Calu3 (cell line): ENCODE data around the gene RALBP1. TPM values are rescaled to one million over a fixed set of nuclear protein-coding genes. Genes with fewer than 3 reads are reported as not detected.

Experiments
- BruUV-seq: library from RNA; stranded (reverse); fragments of 400-500 nt; replicated peaks from 2 replicates; lab custom pipeline; 2021; lab: Mats Ljungman, UMichigan
- CTCF ChIA-PET: fragments of 300-600 bp; sonication (Branson Sonifier 250); formaldehyde crosslinking; loops from one replicate; lab custom pipeline; 2022; ENCODE audit warnings: antibody characterized with exemption; lab: Charles Lee
- DNase-seq: peaks from one replicate; pipeline ENCODE4 v3.0.0; 2022
- H3K27ac Mint-ChIP-seq: one replicate; pipeline ENCODE4 v1.8.0; 2022; ENCODE audit warnings: mixed read lengths; ENCODE audit not compliant: unreplicated experiment
- H3K27me3 Mint-ChIP-seq: one replicate; pipeline ENCODE4 v1.8.0; 2022; ENCODE audit warnings: mixed read lengths; ENCODE audit not compliant: unreplicated experiment
- H3K36me3 Mint-ChIP-seq: one replicate; pipeline ENCODE4 v1.8.0; 2022; ENCODE audit warnings: mild to moderate bottlenecking, moderate library complexity, mixed read lengths; ENCODE audit not compliant: insufficient read depth, unreplicated experiment
- H3K4me1 Mint-ChIP-seq: one replicate; pipeline ENCODE4 v1.8.0; 2022; ENCODE audit warnings: mild to moderate bottlenecking, low read depth, mixed read lengths; ENCODE audit not compliant: unreplicated experiment
- H3K4me3 Mint-ChIP-seq: one replicate; pipeline ENCODE4 v1.8.0; 2022; ENCODE audit warnings: mild to moderate bottlenecking, low read depth, moderate library complexity, mixed read lengths; ENCODE audit not compliant: unreplicated experiment
- H3K9me3 Mint-ChIP-seq: one replicate; pipeline ENCODE4 v1.8.0; 2022; ENCODE audit warnings: low read depth, mixed read lengths; ENCODE audit not compliant: unreplicated experiment
- intact Hi-C: fragments of 100-400 bp; cut with micrococcal nuclease; formaldehyde crosslinking; loops from one replicate; pipeline ENCODE4 v1.10.0; 2022; ENCODE audit not compliant: unreplicated experiment
- total RNA-seq: library from RNA; stranded (reverse); gene quantifications from 2 replicates; pipeline ENCODE4 v1.2.3, GENCODE V29; 2022
- TF ChIP-seq, protein P1 (sequence below): fragments of 200-600 bp; IDR thresholded peaks from one replicate; pipeline ENCODE4 v1.8.0; 2022; ENCODE audit warnings: antibody characterized with exemption; ENCODE audit not compliant: unreplicated experiment

RALBP1 gene
- total RNA-seq, 1 experiment from 2014 or later, result 65.8 TPM

DNA sequence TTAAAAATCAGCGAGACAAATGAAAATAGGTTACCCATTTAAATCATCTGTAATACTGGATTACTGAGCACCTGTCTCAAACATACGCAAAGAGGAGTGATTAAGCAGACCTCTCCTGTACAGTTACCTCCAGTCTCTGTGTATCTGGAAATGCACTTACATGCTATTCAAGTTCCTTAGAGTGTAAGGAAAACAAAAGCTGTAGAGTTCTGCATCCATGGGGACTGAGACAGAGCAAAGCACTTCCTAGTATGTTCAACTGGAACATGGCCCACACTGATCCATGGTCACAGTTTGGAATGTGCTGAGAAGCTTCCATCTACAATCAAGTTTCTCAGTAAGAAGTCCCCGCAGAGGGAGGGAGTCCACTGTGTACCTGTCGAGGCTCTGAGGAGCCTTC is 75.1 kb downstream of the RALBP1 start:
- no TSS peak for BruUV-seq
- CTCF ChIA-PET, result no interaction called here
- Mint-ChIP-seq H3K9me3 (no peaks in the 10 kb centered on the region), H3K4me3 (no peak overlapping the region), H3K27ac (no peak overlapping the region), H3K27me3 (no peaks in the 10 kb centered on the region), H3K4me1 (no peaks in the 10 kb centered on the region), H3K36me3 (peaks cover 60% of the 10 kb centered on the region)
- DNase-seq, result no peak
- TF ChIP-seq, protein P1, sequence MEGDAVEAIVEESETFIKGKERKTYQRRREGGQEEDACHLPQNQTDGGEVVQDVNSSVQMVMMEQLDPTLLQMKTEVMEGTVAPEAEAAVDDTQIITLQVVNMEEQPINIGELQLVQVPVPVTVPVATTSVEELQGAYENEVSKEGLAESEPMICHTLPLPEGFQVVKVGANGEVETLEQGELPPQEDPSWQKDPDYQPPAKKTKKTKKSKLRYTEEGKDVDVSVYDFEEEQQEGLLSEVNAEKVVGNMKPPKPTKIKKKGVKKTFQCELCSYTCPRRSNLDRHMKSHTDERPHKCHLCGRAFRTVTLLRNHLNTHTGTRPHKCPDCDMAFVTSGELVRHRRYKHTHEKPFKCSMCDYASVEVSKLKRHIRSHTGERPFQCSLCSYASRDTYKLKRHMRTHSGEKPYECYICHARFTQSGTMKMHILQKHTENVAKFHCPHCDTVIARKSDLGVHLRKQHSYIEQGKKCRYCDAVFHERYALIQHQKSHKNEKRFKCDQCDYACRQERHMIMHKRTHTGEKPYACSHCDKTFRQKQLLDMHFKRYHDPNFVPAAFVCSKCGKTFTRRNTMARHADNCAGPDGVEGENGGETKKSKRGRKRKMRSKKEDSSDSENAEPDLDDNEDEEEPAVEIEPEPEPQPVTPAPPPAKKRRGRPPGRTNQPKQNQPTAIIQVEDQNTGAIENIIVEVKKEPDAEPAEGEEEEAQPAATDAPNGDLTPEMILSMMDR, result no peak
- intact Hi-C loops, result no loop called here

DNA sequence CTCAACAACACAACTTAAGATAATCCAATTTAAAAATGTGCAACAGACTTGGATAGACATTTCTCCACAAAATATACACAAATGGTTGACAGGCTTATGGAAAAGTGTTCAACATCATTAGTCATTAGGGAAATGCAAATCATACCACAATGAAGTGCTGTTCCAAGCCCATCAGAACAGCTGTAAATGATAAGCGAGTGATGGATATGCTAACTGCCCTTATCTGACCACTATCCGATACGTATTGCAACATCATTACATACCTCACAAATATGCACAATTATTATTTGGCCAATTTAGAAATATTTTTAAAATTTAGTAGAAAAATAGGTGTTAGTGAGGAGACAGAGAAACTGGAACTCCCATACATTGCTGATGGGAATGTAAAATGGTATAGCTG is 76.9 kb downstream of the RALBP1 start:
- Mint-ChIP-seq H3K27me3 (no peaks in the 10 kb centered on the region), H3K4me3 (no peak overlapping the region), H3K36me3 (peaks cover 45% of the 10 kb centered on the region), H3K4me1 (no peaks in the 10 kb centered on the region), H3K9me3 (no peaks in the 10 kb centered on the region), H3K27ac (no peak overlapping the region)
- CTCF ChIA-PET, result interaction anchor here (1.2 kb wide), 1 partner anchor 23 kb away, joined by 3 read pairs; no protein-coding TSS in a partner anchor
- BruUV-seq, result no TSS peak
- TF ChIP-seq, protein P1, result no peak
- intact Hi-C loops, result no loop called here
- DNase-seq, result no peak

DNA sequence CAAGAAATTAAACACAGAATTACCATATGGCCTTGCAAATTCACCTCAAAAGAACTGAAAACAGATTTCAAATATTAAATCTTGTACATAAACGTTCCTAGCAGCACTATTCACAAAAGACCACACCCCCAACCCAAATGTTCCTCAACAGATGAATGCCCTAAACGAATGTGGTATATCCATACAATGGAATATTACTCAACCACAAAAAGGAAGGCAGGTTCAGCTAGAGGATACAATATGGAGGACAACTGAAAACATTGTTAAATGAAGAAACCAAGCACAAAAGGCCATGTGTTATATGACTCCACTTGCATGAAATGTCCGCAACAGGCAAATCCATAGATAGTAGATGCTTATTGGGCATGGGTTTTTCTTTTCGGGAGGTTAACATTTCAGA is 77.3 kb downstream of the RALBP1 start:
- intact Hi-C loops, result no loop called here
- no peaks in the 10 kb centered on the region for H3K9me3 Mint-ChIP-seq
- BruUV-seq, result no TSS peak
- no peaks in the 10 kb centered on the region for H3K27me3 Mint-ChIP-seq
- no peaks in the 10 kb centered on the region for H3K4me1 Mint-ChIP-seq
- H3K27ac Mint-ChIP-seq, result no peak overlapping the region
- TF ChIP-seq, protein P1, result no peak
- peaks cover 42% of the 10 kb centered on the region for H3K36me3 Mint-ChIP-seq
- DNase-seq, result no peak
- H3K4me3 Mint-ChIP-seq, result no peak overlapping the region
- CTCF ChIA-PET, result interaction anchor here (1.2 kb wide), 1 partner anchor 23 kb away, joined by 3 read pairs; no protein-coding TSS in a partner anchor

DNA sequence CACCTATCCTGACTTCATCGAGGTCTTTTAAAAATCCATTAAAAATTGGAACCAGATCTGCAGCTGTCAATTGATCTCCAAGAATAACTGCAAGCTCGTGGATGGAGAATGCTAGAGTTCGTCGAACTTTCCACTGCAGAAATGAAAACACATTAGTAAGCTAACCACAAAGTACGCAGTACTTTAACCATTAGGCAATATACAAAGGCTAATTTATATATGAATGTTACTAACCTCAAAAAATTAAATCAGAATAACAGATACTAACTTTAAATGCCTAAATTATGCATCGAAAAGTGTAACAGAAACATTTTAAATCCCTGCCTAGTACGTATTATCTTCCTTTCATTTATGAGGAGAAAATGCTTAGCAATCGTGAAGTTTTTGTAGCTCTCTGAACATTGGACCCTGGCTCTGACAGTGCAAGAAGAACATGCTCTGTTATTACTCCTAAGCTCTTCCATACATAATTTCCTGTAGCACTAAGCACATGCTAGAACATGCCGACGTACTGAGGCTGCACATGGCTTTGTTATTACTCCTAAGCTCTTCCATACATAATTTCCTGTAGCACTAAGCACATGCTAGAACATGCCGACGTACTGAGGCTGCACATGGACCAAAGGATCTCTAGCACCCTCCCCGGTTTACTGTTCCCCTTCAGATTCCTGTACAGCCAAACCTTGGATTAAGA is 82.1 kb downstream of the RALBP1 start:
- BruUV-seq, result no TSS peak
- H3K4me1 Mint-ChIP-seq, result no peaks in the 10 kb centered on the region
- H3K36me3 Mint-ChIP-seq, result peaks cover 50% of the 10 kb centered on the region
- H3K9me3 Mint-ChIP-seq, result no peaks in the 10 kb centered on the region
- CTCF ChIA-PET, result no interaction called here
- DNase-seq, result no peak
- H3K27ac Mint-ChIP-seq, result no peak overlapping the region
- intact Hi-C loops, result no loop called here
- H3K27me3 Mint-ChIP-seq, result no peaks in the 10 kb centered on the region
- H3K4me3 Mint-ChIP-seq, result no peak overlapping the region
- TF ChIP-seq, protein P1, result no peak
